K562 (cell line): ENCODE results near the gene C22orf39. TPM values are rescaled to one million over a fixed set of nuclear protein-coding genes. Genes with fewer than 3 reads are reported as not detected.
A peak's percentile ranks its signal among the peaks of the same experiment; 100 is the strongest.

Source experiments
- BACH1 ChIP-seq: fragments of 200-800 bp; sonication (Bioruptor generic); IDR thresholded peaks from 2 replicates; pipeline ENCODE4 v1.6.1; 2016; ENCODE audit warnings: missing genetic modification characterization, missing compliant biosample characterization
- ELF4 ChIP-seq: fragments of 450-650 bp; formaldehyde crosslinking; IDR thresholded peaks from 2 replicates; pipeline ENCODE4 v1.4.0; 2022; ENCODE audit warnings: missing genetic modification characterization
- EWSR1 ChIP-seq: fragments of 450-650 bp; IDR thresholded peaks from 2 replicates; pipeline ENCODE4 v1.6.1; 2018; ENCODE audit warnings: borderline replicate concordance, mild to moderate bottlenecking, low read depth, moderate library complexity; ENCODE audit not compliant: partially characterized antibody
- GABPA ChIP-seq: fragments of 200-800 bp; sonication (Bioruptor generic); conservative IDR thresholded peaks from 2 replicates; pipeline ENCODE4 v1.6.1; 2016; ENCODE audit warnings: low read depth, missing genetic modification characterization, missing compliant biosample characterization
- HBP1 ChIP-seq: fragments of 450-650 bp; formaldehyde crosslinking; IDR thresholded peaks from 2 replicates; pipeline ENCODE4 v1.4.0; 2022; ENCODE audit warnings: missing genetic modification characterization
- HDAC6 ChIP-seq: IDR thresholded peaks from 2 replicates; pipeline ENCODE4 v1.6.1; 2012; ENCODE audit warnings: low read depth, mild to moderate bottlenecking, control low read depth, inconsistent platforms, low read length, moderate library complexity
- HIVEP1 ChIP-seq: fragments of 250-450 bp; sonication (Bioruptor Pico); IDR thresholded peaks from 2 replicates; pipeline ENCODE4 v1.4.0; 2020; ENCODE audit warnings: mild to moderate bottlenecking
- HOXB6 ChIP-seq: fragments of 250-450 bp; sonication (Bioruptor Pico); IDR thresholded peaks from 2 replicates; pipeline ENCODE4 v1.5.1; 2022; ENCODE audit warnings: mild to moderate bottlenecking, borderline replicate concordance
- HSF4 ChIP-seq: fragments of 250-450 bp; sonication (Bioruptor Pico); IDR thresholded peaks from 2 replicates; pipeline ENCODE4 v2.1.2; 2022; ENCODE audit warnings: mild to moderate bottlenecking, moderate library complexity, borderline replicate concordance
- KDM2B ChIP-seq: fragments of 250-450 bp; sonication (Bioruptor Pico); IDR thresholded peaks from 2 replicates; pipeline ENCODE4 v1.8.0; 2021; ENCODE audit warnings: mild to moderate bottlenecking, moderate library complexity
- KLF13 ChIP-seq: fragments of 450-650 bp; IDR thresholded peaks from 2 replicates; pipeline ENCODE4 v1.6.1; 2016; ENCODE audit warnings: missing genetic modification characterization, low read depth, mild to moderate bottlenecking, missing compliant biosample characterization, moderate library complexity, borderline replicate concordance
- MED1 ChIP-seq: sonication (generic); formaldehyde crosslinking; IDR thresholded peaks from 2 replicates; pipeline ENCODE4 v1.8.1; 2023; ENCODE audit warnings: missing genetic modification reagents, borderline replicate concordance
- NFXL1 ChIP-seq: fragments of 450-650 bp; formaldehyde crosslinking; IDR thresholded peaks from 2 replicates; pipeline ENCODE4 v1.4.0; 2021; ENCODE audit warnings: mild to moderate bottlenecking
- NR4A1 ChIP-seq, 2 experiments: fragments of 250-450 bp in 1 of 2; fragments of 450-650 bp in 1 of 2; sonication (Bioruptor Pico) in 1 of 2; IDR thresholded peaks; 2 replicates each; pipeline versions ENCODE4 v1.4.0 to v1.6.1; 2016 to 2020; ENCODE audit warnings: mild to moderate bottlenecking in 2 of 2, missing compliant biosample characterization in 1 of 2, missing genetic modification characterization in 1 of 2, moderate library complexity in 1 of 2
- OTX1 ChIP-seq: fragments of 450-650 bp; formaldehyde crosslinking; IDR thresholded peaks from 2 replicates; pipeline ENCODE4 v1.4.0; 2022; ENCODE audit warnings: mild to moderate bottlenecking
- POLR2A ChIP-seq: fragments of 450-650 bp; conservative IDR thresholded peaks from 2 replicates; pipeline ENCODE4 v1.6.1; 2016
- POLR2H ChIP-seq: IDR thresholded peaks from 2 replicates; pipeline ENCODE4 v1.6.1; 2016; ENCODE audit warnings: missing genetic modification characterization, low read depth, mild to moderate bottlenecking, control low read depth, missing compliant biosample characterization, moderate library complexity
- POLR3A ChIP-seq: IDR thresholded peaks from 2 replicates; pipeline ENCODE4 v1.6.1; 2011; ENCODE audit warnings: borderline replicate concordance, mild to moderate bottlenecking, moderate library complexity; ENCODE audit not compliant: insufficient read length, insufficient read depth; ENCODE audit errors: extremely low read depth
- RAD51 ChIP-seq: fragments of 450-650 bp; IDR thresholded peaks from 2 replicates; pipeline ENCODE4 v1.7.1; 2016; ENCODE audit warnings: low read depth, mild to moderate bottlenecking, borderline replicate concordance
- RBM39 ChIP-seq: fragments of 200-400 bp; formaldehyde crosslinking; optimal IDR thresholded peaks from 2 replicates; pipeline ENCODE3; 2018; ENCODE audit warnings: low read depth, low read length
- SMARCA4 ChIP-seq: fragments of 450-650 bp; IDR thresholded peaks from 2 replicates; pipeline ENCODE4 v1.6.1; 2016
- TCF7 ChIP-seq: sonication (generic); IDR thresholded peaks from 2 replicates; pipeline ENCODE4 v1.6.1; 2016; ENCODE audit warnings: antibody characterized with exemption, borderline replicate concordance
- XRCC3 ChIP-seq: fragments of 450-650 bp; IDR thresholded peaks from 2 replicates; pipeline ENCODE4 v1.6.1; 2017; ENCODE audit warnings: mild to moderate bottlenecking, moderate library complexity
- ZKSCAN3 ChIP-seq: fragments of 250-450 bp; sonication (Bioruptor Pico); IDR thresholded peaks from 2 replicates; pipeline ENCODE4 v1.4.0; 2020
- ZNF121 ChIP-seq: sonication (generic); formaldehyde crosslinking; conservative IDR thresholded peaks from 2 replicates; pipeline ENCODE4 v1.8.0; 2022; ENCODE audit warnings: missing genetic modification reagents
- ZNF551 ChIP-seq: fragments of 250-450 bp; sonication (Bioruptor Pico); IDR thresholded peaks from 2 replicates; pipeline ENCODE4 v1.5.0; 2021; ENCODE audit warnings: mild to moderate bottlenecking, moderate library complexity
- ZNF589 ChIP-seq: fragments of 200-800 bp; sonication (Bioruptor generic); IDR thresholded peaks from 2 replicates; pipeline ENCODE4 v1.6.1; 2016; ENCODE audit warnings: low read depth, missing genetic modification characterization, missing compliant biosample characterization
- polyA plus RNA-seq, 8 experiments: library from polyadenylated mRNA; depleted of rRNA in 4 of 8; stranded (reverse) in 5 of 8; unstranded in 3 of 8; fragments of >200 nt; fragmentation: Nextera tagmentation in 2 of 8; fragmentation: Illumina TruSeq in 1 of 8; extraction: Ambion mirVana in 2 of 8; extraction: Trizol in 1 of 8; gene quantifications; 2 replicates each; pipeline versions ENCODE4 v1.2.1 to v1.2.3, GENCODE V29; 2011 to 2014; ENCODE audit warnings: inconsistent platforms in 1 of 8, missing spikeins in 1 of 8
- total RNA-seq, 7 experiments: library from RNA; depleted of rRNA in 6 of 7; stranded (reverse); fragments of >200 nt in 6 of 7; fragmentation: Illumina TruSeq in 2 of 7; extraction: Trizol in 2 of 7; gene quantifications; 2 replicates each; pipeline versions ENCODE4 v1.2.1 to v1.2.3, GENCODE V29; 2011 to 2021; ENCODE audit warnings: low replicate concordance in 1 of 7
- TF ChIP-seq, protein P1 (sequence below): fragments of 250-450 bp; sonication (Bioruptor Pico); IDR thresholded peaks from 2 replicates; pipeline ENCODE4 v1.8.0; 2022; ENCODE audit warnings: inconsistent platforms
- TF ChIP-seq, protein P2 (sequence below): fragments of 450-650 bp; IDR thresholded peaks from 2 replicates; pipeline ENCODE4 v1.6.1; 2016

C22orf39 gene
- total and polyA plus RNA-seq, 9 of the 15 experiments (the other 6 are each of a cell fraction or from before 2014, with no cell fraction given), result 20.4 to 139 (median 66.8) TPM

DNA sequence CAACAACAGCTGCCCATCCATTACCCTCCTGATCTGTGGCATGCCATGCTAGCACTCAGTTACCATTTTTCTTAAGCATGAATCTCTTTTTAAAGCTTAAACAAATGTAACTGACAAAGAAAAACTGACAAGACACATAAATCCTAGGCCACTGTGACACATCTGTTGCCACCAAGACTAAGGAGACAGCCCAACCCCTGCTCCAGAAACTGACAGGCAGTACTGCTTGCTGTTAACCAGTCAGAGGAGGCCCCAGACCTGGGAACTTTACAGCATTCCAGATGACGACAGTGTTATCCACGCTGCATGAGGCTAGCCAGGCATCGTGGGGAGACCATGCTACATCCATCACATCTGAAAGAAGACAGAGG is 49.8 kb downstream of the C22orf39 start (continued):
- TF ChIP-seq POLR2H (tag), result no peak
- no peak for TF ChIP-seq KLF13 (tag)
- no peak for TF ChIP-seq ZKSCAN3 (CRISPR knock-in tag)
- no peak for TF ChIP-seq TCF7
- no peak for TF ChIP-seq RBM39
- TF ChIP-seq ZNF121 (CRISPR knock-in tag), result no peak
- TF ChIP-seq SMARCA4, result no peak
- TF ChIP-seq NFXL1 (CRISPR knock-in tag), result peak; percentile 6; the same call in 1 of the 2 replicates
- TF ChIP-seq OTX1 (CRISPR knock-in tag), result no peak
- TF ChIP-seq EWSR1, result no peak
- no peak for TF ChIP-seq XRCC3
- no peak for TF ChIP-seq HOXB6 (CRISPR knock-in tag)
- TF ChIP-seq, protein P1, sequence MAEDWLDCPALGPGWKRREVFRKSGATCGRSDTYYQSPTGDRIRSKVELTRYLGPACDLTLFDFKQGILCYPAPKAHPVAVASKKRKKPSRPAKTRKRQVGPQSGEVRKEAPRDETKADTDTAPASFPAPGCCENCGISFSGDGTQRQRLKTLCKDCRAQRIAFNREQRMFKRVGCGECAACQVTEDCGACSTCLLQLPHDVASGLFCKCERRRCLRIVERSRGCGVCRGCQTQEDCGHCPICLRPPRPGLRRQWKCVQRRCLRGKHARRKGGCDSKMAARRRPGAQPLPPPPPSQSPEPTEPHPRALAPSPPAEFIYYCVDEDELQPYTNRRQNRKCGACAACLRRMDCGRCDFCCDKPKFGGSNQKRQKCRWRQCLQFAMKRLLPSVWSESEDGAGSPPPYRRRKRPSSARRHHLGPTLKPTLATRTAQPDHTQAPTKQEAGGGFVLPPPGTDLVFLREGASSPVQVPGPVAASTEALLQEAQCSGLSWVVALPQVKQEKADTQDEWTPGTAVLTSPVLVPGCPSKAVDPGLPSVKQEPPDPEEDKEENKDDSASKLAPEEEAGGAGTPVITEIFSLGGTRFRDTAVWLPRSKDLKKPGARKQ (CRISPR knock-in tag), result no peak
- no peak for TF ChIP-seq POLR3A
- TF ChIP-seq HDAC6, result no peak
- no peak for TF ChIP-seq ZNF589
- 0 out of 2 replicates have a peak, but pooled peaks have one; percentile 6 for TF ChIP-seq HSF4 (CRISPR knock-in tag)
- 0 out of 2 replicates have a peak, but pooled peaks have one; percentile 47 for TF ChIP-seq NR4A1 (CRISPR knock-in tag; IDR thresholded peaks at IDR 0.05)
- no peak for TF ChIP-seq NR4A1 (tag; IDR thresholded peaks at IDR 0.05)
- TF ChIP-seq MED1 (CRISPR knock-in tag), result no peak
- no peak; the same call in 1 of the 2 replicates for TF ChIP-seq GABPA (tag)
- TF ChIP-seq BACH1 (tag), result no peak
- TF ChIP-seq KDM2B (CRISPR knock-in tag), result no peak
- TF ChIP-seq, protein P2, sequence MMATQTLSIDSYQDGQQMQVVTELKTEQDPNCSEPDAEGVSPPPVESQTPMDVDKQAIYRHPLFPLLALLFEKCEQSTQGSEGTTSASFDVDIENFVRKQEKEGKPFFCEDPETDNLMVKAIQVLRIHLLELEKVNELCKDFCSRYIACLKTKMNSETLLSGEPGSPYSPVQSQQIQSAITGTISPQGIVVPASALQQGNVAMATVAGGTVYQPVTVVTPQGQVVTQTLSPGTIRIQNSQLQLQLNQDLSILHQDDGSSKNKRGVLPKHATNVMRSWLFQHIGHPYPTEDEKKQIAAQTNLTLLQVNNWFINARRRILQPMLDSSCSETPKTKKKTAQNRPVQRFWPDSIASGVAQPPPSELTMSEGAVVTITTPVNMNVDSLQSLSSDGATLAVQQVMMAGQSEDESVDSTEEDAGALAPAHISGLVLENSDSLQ, result peak; percentile 92
- TF ChIP-seq RAD51, result no peak
- TF ChIP-seq ELF4 (CRISPR knock-in tag), result peak; percentile 28; the same call in 1 of the 2 replicates
- TF ChIP-seq HIVEP1 (CRISPR knock-in tag), result no peak
- TF ChIP-seq ZNF551, result no peak
- TF ChIP-seq HBP1 (CRISPR knock-in tag), result no peak
- no peak for TF ChIP-seq POLR2A
